NOMO-1 treated with dmso at 0.1 percent for 144 hours (cell line): ENCODE results near the gene BTBD2.
A peak's percentile ranks its signal among the peaks of the same experiment; 100 is the strongest.
"Not testable (repeated sequence)": the region's sequence is repeated elsewhere in the genome, so short reads cannot be mapped to it uniquely, and the experiment has no call there.

Source experiments
- DNase-seq: peaks from one replicate; lab custom pipeline; 2025; ENCODE audit not compliant: unreplicated experiment; lab: John Stamatoyannopoulos, UW

BTBD2 gene

DNA sequence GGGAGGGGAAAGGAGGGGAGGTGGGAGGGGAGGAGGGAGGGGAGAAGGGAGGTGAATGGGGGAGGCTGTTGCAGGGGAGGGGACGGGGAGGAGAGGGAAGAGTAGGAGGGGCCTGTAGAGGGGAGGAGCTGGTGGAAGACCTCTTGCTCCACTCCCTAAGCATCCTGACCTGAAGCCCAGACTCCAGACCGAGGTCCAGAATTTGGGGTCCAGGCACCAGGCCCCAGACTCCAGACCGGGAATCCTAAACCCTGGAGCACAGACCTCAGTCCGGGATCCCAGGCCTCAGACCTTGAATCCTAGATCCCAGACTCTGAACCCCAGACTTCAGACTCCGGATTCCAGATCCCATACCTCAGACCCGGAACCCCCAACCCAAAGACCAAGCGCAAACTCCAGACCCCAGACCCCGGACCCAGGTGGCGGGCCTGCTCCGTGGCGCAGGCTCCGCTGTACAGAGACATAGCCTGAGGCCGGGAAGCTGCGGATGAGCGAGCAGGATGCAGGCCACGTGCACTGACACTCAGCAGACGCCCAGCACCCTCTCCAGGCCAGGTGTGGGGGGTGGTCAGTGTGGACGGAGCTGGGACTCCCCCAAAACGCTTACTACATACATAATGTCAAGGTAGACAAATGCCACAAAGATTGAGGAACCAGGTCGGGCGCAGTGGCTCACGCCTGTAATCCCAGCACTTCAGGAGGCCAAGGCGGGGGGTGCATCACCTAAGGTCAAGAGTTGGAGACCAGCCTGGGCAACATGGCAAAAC is 710 bp upstream of the BTBD2 start:
- DNase-seq: peak; percentile 33

GRCh38 chr19:2014731-2015607 is 545 bp downstream of the BTBD2 start:
- DNase-seq: peak; percentile 4

DNA sequence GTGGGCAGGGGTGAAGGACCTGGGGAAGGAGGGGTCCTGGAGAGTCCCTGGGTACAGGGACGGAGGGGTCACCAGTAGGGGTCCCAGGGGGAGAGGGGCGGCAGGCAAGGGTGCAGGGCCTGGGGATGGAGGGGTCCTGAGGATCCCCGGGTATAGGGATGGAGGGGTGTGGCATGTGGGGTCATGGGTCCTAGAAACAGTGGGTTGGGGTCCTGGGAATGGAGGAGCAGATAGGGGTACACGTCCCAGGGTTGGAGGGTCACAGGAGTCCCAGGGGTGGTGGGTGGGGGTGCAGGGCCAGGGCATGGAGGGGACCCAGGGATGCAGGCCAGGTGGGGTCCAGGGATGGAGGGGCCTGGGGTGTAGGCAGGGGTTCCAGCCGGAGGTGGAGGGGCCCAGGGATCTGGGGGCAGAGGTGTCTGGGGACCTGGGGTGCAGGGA is 1.4 kb downstream of the BTBD2 start:
- no peak for DNase-seq

DNA sequence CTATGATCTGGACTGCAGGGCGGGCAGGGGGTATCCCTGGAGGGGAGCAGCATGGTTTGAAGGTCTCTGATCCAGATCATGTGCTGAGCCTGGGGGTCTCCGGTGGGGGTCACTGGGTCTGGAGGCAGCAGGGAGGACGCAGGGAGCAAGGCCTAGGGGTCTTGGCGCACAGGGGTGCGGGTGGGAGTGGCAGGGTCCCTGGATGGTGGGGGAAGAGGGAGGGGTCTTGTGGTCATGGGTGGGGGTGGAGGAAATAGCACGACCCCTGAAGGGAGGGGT is 1.9 kb downstream of the BTBD2 start:
- DNase-seq: no peak

- no peak for DNase-seq
Observed at GRCh38 chr19:2012941-2013682, 2.4 kb downstream of the BTBD2 start.

GRCh38 chr19:2011169-2011568 is 4.3 kb downstream of the BTBD2 start:
- DNase-seq: no peak

GRCh38 chr19:2010135-2010668 is 5.3 kb downstream of the BTBD2 start:
- DNase-seq: no peak

DNA sequence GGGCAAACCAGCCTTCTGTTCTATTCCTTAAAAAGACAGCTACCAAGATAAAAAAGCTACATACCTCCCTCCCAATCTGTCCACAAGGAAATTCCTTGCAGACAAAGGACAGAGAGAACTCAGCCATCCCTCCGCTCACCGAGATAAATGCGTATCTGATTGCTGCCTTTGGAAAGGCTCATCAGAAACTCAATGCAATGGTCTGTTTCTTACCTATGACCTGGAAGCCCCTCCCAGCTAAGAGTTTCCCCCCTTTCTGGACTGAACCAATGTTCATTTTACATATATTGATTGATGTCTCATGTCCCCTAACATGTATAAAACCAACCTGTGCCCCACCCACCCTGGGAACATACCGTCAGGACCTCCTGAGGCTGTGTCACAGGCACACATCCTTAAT is 11.6 kb downstream of the BTBD2 start:
- no peak for DNase-seq

DNA sequence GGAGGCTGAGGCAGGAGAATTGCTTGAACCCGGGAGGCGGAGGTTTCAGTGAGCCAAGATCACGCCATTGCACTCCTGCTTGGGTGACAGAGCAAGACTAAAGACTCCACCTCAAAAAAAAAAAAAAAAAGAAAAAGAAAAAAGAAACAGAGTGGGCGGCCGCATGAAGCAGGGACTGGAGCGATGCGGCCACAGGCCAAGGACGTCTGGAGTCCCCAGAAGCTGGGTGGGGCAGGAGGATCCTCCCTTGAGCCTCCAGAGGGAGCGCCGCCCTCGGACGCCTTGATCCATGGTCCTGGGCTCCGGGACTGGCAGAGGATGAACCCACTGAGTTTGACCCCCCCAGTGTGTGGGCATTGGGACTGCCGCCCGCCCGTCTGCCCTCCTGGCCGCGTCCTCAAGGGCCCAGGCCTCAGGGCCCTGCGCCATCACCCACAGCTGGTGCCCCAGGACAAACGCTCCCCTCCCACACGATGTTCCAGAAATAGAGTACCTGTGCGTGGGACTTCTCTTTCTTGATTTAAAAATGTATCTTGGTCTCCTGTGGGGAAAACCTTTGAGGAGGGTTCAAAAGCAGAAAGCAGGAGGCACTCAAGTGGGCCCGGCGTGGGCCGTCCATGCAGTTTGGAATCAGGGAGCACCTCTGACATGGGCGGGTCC is 15.5 kb downstream of the BTBD2 start:
- DNase-seq: no peak

- no peak for DNase-seq
Observed at GRCh38 chr19:1998712-1999708, 16.5 kb downstream of the BTBD2 start.

- no peak for DNase-seq
Observed at GRCh38 chr19:1997353-1998233, 17.9 kb downstream of the BTBD2 start.

DNA sequence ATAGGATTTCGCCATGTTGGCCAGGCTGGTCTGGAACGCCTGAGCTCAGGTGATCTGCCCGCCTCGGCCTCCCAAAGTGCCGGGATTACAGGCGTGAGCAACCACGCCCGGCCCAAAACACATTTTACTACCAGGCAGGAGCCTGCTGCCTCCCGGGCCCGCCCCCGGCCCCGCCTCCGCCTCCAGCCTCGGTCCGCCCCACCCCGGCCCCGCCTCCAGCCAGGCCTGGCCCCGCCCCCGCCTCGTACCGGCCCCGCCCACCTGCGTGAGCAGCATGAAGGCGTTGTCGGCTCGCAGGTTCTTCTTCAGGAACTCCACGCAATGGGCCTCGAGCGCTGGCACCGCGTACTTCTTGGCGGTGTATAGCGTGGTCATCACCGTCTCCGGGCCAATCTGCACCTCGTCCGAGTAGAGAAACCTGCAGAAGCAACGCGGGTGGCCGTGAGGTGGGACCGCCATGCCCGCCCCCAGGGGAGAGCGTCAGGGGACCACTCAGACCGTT is 22.7 kb downstream of the BTBD2 start:
- no peak for DNase-seq

DNA sequence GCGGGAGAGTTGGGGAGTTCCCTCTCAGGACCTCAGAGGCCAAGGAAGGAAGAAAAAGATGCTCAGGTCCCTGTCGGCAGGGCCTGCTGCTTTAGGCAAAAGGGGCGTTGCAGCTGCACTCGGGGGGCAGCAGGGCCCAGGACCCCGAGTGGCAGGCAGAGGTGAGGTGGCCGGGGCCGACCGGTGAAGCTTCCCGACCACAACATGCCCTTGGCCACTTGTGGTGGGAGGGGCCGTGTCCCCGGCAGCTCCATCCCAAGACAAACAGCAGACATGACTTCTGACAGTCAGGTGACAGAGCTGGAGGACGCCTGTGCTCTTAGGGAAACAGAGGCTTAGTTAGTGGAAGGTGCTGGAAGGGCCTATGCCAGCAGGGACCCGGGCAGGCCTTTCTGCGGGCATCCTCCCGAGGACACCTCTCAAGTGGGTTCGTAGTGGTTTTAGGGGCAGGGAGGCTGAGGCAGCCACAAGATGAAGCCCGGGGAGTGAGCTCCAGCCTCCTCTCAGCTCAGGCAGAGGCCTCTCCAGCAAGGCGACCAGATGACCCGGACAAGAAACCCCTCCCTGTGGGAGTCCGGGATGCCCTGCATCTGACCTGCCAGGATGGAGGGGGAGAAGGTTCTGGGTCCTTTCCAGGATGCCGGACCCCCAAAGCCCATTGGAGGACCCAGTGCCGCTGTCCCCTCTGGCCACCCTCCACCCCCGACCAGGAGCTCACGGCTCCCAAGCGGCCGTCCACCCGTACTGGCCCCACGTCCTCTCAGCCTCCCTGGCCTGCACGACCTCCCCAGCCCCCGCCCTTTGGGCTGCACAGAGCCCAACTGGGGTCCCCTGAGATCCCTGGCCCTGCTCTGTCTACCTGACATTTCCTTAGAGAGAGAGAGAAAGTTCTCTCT is 24.2 kb downstream of the BTBD2 start:
- DNase-seq: no peak

GRCh38 chr19:1990230-1991017 is 25.1 kb downstream of the BTBD2 start:
- DNase-seq: no peak

GRCh38 chr19:1989513-1990229 is 25.8 kb downstream of the BTBD2 start:
- no peak for DNase-seq

DNA sequence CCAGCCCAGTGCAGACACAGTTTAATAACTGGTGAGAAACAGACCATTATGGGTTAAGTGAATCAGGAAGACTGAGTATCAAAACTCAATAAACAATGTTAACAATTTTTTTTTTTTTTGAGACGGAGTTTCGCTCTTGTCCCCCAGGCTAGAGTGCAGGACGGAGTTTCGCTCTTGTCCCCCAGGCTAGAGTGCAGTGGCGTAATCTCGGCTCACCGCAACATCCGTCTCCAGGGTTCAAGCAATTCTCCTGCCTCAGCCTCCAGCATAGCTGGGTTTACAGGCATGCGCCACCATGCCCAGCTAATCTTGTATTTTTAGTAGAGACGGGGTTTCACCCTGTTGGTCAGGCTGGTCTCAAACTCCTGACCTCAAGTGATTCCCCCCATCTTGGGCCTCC is 27.1 kb downstream of the BTBD2 start:
- DNase-seq: not testable (repeated sequence)
